IMR-90 (cell line): ENCODE results near the gene OR10R2. TPM values are rescaled to one million over a fixed set of nuclear protein-coding genes. Genes with fewer than 3 reads are reported as not detected.

Experiments used
- ATAC-seq: fragments of 200-7000 bp; cut with Tn5 transposase; 2 replicates; pipeline ENCODE4 v1.9.1; 2020; ENCODE audit warnings: low read depth, mild to moderate bottlenecking, moderate library complexity
- BruUV-seq: library from RNA; stranded (reverse); fragments of 400-500 nt; replicated peaks from 2 replicates; lab custom pipeline; 2021; lab: Mats Ljungman, UMichigan
- CTCF ChIA-PET: fragments of 300-600 bp; formaldehyde crosslinking; extraction: SDS; loops from one replicate; lab custom pipeline; 2021; ENCODE audit warnings: antibody characterized with exemption; lab: Yijun Ruan, JAX
- POLR2A ChIA-PET: fragments of 300-600 bp; sonication (Branson Sonifier 250); formaldehyde crosslinking; loops from one replicate; lab custom pipeline; 2022; ENCODE audit warnings: antibody characterized with exemption; ENCODE audit not compliant: unreplicated experiment; lab: Charles Lee
- DNase-seq: peaks from one replicate; pipeline ENCODE4 v3.0.0; 2013
- H2AFZ ChIP-seq: replicated peaks from 2 replicates; pipeline ENCODE3; 2013; ENCODE audit warnings: low read length, mild to moderate bottlenecking; ENCODE audit not compliant: poor library complexity
- H2AK5ac ChIP-seq: 2 replicates; pipeline ENCODE4 v1.6.1; 2013; ENCODE audit warnings: low read depth, low read length, inconsistent platforms
- H2AK9ac ChIP-seq: replicated peaks from 2 replicates; pipeline ENCODE3; 2013; ENCODE audit warnings: mild to moderate bottlenecking, low read depth, low read length, moderate library complexity; ENCODE audit not compliant: poor library complexity
- H2BK120ac ChIP-seq: 2 replicates; pipeline ENCODE4 v1.6.1; 2013; ENCODE audit warnings: low read depth, low read length, inconsistent platforms
- H2BK15ac ChIP-seq: 3 replicates; pipeline ENCODE4 v1.6.1; 2013; ENCODE audit warnings: low read depth, low read length, inconsistent platforms
- H2BK20ac ChIP-seq: 2 replicates; pipeline ENCODE4 v1.6.1; 2013; ENCODE audit warnings: low read depth, mild to moderate bottlenecking, inconsistent platforms, low read length, moderate library complexity
- H2BK5ac ChIP-seq: 2 replicates; pipeline ENCODE4 v1.6.1; 2013; ENCODE audit warnings: mild to moderate bottlenecking, low read depth, low read length, inconsistent platforms; ENCODE audit not compliant: poor library complexity, severe bottlenecking
- H3K14ac ChIP-seq: replicated peaks from 2 replicates; pipeline ENCODE4 v1.6.1; 2013; ENCODE audit warnings: low read depth, low read length, inconsistent platforms
- H3K18ac ChIP-seq: 2 replicates; pipeline ENCODE4 v1.6.1; 2013; ENCODE audit warnings: low read depth, low read length, control low read depth
- H3K23ac ChIP-seq: 2 replicates; pipeline ENCODE4 v1.6.1; 2013; ENCODE audit warnings: low read depth, low read length, inconsistent platforms
- H3K27ac ChIP-seq: 2 replicates; pipeline ENCODE4 v1.5.1; 2013; ENCODE audit warnings: mild to moderate bottlenecking, control low read depth, low read length; ENCODE audit not compliant: insufficient read depth
- H3K27me3 ChIP-seq: 2 replicates; pipeline ENCODE4 v1.6.1; 2013; ENCODE audit warnings: low read length; ENCODE audit not compliant: control insufficient read depth, insufficient read depth
- H3K36me3 ChIP-seq: 2 replicates; pipeline ENCODE4 v1.6.1; 2013; ENCODE audit warnings: low read length, mixed read lengths; ENCODE audit not compliant: control insufficient read depth, insufficient read depth
- H3K4ac ChIP-seq: 2 replicates; pipeline ENCODE4 v1.6.1; 2013; ENCODE audit warnings: low read depth, low read length, inconsistent platforms
- H3K4me1 ChIP-seq: 2 replicates; pipeline ENCODE4 v1.6.1; 2013; ENCODE audit warnings: low read length, mixed read lengths; ENCODE audit not compliant: control insufficient read depth, insufficient read depth
- H3K4me2 ChIP-seq: 2 replicates; pipeline ENCODE4 v1.6.1; 2013; ENCODE audit warnings: low read depth, mild to moderate bottlenecking, control low read depth, low read length, moderate library complexity
- H3K4me3 ChIP-seq: 2 replicates; pipeline ENCODE4 v1.5.1; 2013; ENCODE audit warnings: low read depth, mild to moderate bottlenecking, control low read depth, low read length, moderate library complexity; ENCODE audit not compliant: insufficient read depth
- H3K56ac ChIP-seq: 2 replicates; pipeline ENCODE4 v1.6.1; 2013; ENCODE audit warnings: low read length, inconsistent platforms; ENCODE audit not compliant: insufficient read depth; ENCODE audit errors: extremely low read depth
- H3K79me1 ChIP-seq, 2 experiments: 2 replicates each; pipeline ENCODE4 v1.6.1; 2013; ENCODE audit warnings: low read length in 2 of 2, inconsistent platforms in 1 of 2, low read depth in 1 of 2
- H3K9ac ChIP-seq: 2 replicates; pipeline ENCODE4 v1.6.1; 2013; ENCODE audit warnings: low read depth, low read length, control low read depth
- H3K9me1 ChIP-seq: 2 replicates; pipeline ENCODE4 v1.6.1; 2013; ENCODE audit warnings: low read length, inconsistent platforms; ENCODE audit not compliant: insufficient read depth
- H3K9me3 ChIP-seq: 2 replicates; pipeline ENCODE4 v1.6.1; 2013; ENCODE audit warnings: low read length; ENCODE audit not compliant: control insufficient read depth, insufficient read depth
- H4K20me1 ChIP-seq: 2 replicates; pipeline ENCODE4 v1.6.1; 2013; ENCODE audit warnings: low read length, inconsistent platforms; ENCODE audit not compliant: insufficient read depth
- H4K5ac ChIP-seq: 2 replicates; pipeline ENCODE4 v1.6.1; 2013; ENCODE audit warnings: mild to moderate bottlenecking, low read depth, low read length, control low read depth
- H4K8ac ChIP-seq, 2 experiments: 2 replicates each; pipeline ENCODE4 v1.6.1; 2013; ENCODE audit warnings: low read depth in 2 of 2, low read length in 2 of 2, control low read depth in 1 of 2, inconsistent platforms in 1 of 2
- H4K91ac ChIP-seq: 2 replicates; pipeline ENCODE4 v1.6.1; 2013; ENCODE audit warnings: low read depth, low read length, inconsistent platforms; ENCODE audit not compliant: insufficient read depth
- CEBPB ChIP-seq: IDR thresholded peaks from 2 replicates; pipeline ENCODE4 v1.6.1; 2012; ENCODE audit warnings: low read depth, low read length, improper control_type of control experiment
- CHD1 ChIP-seq: IDR thresholded peaks from 2 replicates; pipeline ENCODE4 v1.6.1; 2012; ENCODE audit warnings: low read depth, low read length, improper control_type of control experiment
- CTCF ChIP-seq: conservative IDR thresholded peaks from 2 replicates; pipeline ENCODE4 v1.5.1; 2012; ENCODE audit warnings: mild to moderate bottlenecking, low read depth, low read length, improper control_type of control experiment
- ELK1 ChIP-seq: fragments of 150-350 bp; IDR thresholded peaks from 2 replicates; pipeline ENCODE4 v1.6.1; 2016; ENCODE audit warnings: low read depth, mild to moderate bottlenecking, low read length, moderate library complexity, borderline replicate concordance
- FOS ChIP-seq: fragments of 150-350 bp; IDR thresholded peaks from 2 replicates; pipeline ENCODE4 v1.6.1; 2016; ENCODE audit warnings: low read depth, low read length
- MXI1 ChIP-seq: IDR thresholded peaks from 2 replicates; pipeline ENCODE4 v1.6.1; 2012; ENCODE audit warnings: low read depth, mild to moderate bottlenecking, low read length, moderate library complexity, borderline replicate concordance
- POLR2A ChIP-seq: IDR thresholded peaks from 2 replicates; pipeline ENCODE4 v1.6.1; 2012; ENCODE audit warnings: mild to moderate bottlenecking, low read depth, low read length
- RCOR1 ChIP-seq: IDR thresholded peaks from 2 replicates; pipeline ENCODE4 v1.6.1; 2012; ENCODE audit warnings: mild to moderate bottlenecking, low read length, improper control_type of control experiment; ENCODE audit not compliant: insufficient replicate concordance
- SMC3 ChIP-seq: fragments of 150-350 bp; IDR thresholded peaks from 2 replicates; pipeline ENCODE4 v1.6.1; 2016; ENCODE audit warnings: low read depth, mild to moderate bottlenecking, antibody characterized with exemption, low read length, moderate library complexity
- WGBS, 2 experiments: methylation state at CpG; one replicate each; pipeline versions ENCODE4 v1.1.5 to v1.1.7; 2013; ENCODE audit warnings: missing lambda C conversion rate in 2 of 2; ENCODE audit not compliant: insufficient read length in 1 of 2; ENCODE audit errors: extremely low coverage in 2 of 2; 5-methylcytosine and 5-hydroxymethylcytosine counted together
- dilution Hi-C: fragments of 300-500 bp; cut with HindIII; formaldehyde crosslinking; loops from one replicate; pipeline ENCODE4 v1.14.3; 2018; ENCODE audit warnings: low sequenced_read_pairs; ENCODE audit not compliant: unreplicated experiment
- in situ Hi-C: fragments of 300-500 bp; cut with MboI; formaldehyde crosslinking; loops from 3 replicates; pipeline ENCODE4 v1.14.3; 2019; ENCODE audit warnings: low sequenced_read_pairs, inconsistent platforms, mixed read lengths
- intact Hi-C: fragments of 100-400 bp; cut with micrococcal nuclease; formaldehyde crosslinking; loops from 2 replicates; pipeline ENCODE4 v1.10.0; 2022
- polyA plus RNA-seq, 3 experiments: library from polyadenylated mRNA; depleted of rRNA; stranded (reverse); fragments of >200 nt; gene quantifications; 2 replicates each; pipeline ENCODE4 v1.2.3, GENCODE V29; 2012; ENCODE audit warnings: low replicate concordance in 1 of 3
- total RNA-seq: library from RNA; depleted of rRNA; stranded (reverse); fragments of >200 nt; gene quantifications from 2 replicates; pipeline ENCODE4 v1.2.3, GENCODE V29; 2012

The OR10R2 gene
- total and polyA plus RNA-seq, 2 of the 4 experiments (the other 2 are of a cell fraction) = not detected

- Histone ChIP-seq H3K4me1 (no peaks in the 10 kb centered on the region), H2BK120ac (no peak overlapping the region), H3K9ac (no peak overlapping the region), H3K9me3 (no peaks in the 10 kb centered on the region), H3K9me1 (no peaks in the 10 kb centered on the region), H3K4ac (no peak overlapping the region), H2BK15ac (no peak overlapping the region), H4K5ac (no peak overlapping the region), H3K4me3 (no peak overlapping the region), H3K14ac (no peak overlapping the region), H3K79me1 (no peaks in the 10 kb centered on the region), H2AK9ac (no peak overlapping the region), H3K56ac (no peak overlapping the region), H3K27me3 (no peaks in the 10 kb centered on the region), H4K8ac (no peak overlapping the region), H2AK5ac (no peak overlapping the region), H2AFZ (no peak overlapping the region), H3K4me2 (no peak overlapping the region), H3K36me3 (no peaks in the 10 kb centered on the region), H3K23ac (no peak overlapping the region), H4K20me1 (no peaks in the 10 kb centered on the region), H4K91ac (no peak overlapping the region), H3K27ac (no peak overlapping the region), H2BK5ac (no peak overlapping the region), H2BK20ac (no peak overlapping the region), H3K18ac (no peak overlapping the region)
- no TSS peak for BruUV-seq
- in situ Hi-C loops (no loop called here), intact Hi-C loops (loop anchor here (10.0 kb wide), 2 partner anchors 554 to 556 kb away; partner anchors contain the start of gene AIM2), dilution Hi-C loops (no loop called here)
- ChIA-PET POLR2A (no interaction called here), CTCF (interaction anchor here (1.1 kb wide), 1 partner anchor 25 kb away, joined by 3 read pairs; no protein-coding TSS in a partner anchor)
- TF ChIP-seq SMC3 (no peak), CTCF (no peak), FOS (no peak), CHD1 (no peak), POLR2A (no peak), ELK1 (no peak), CEBPB (no peak), MXI1 (no peak), RCOR1 (no peak)
- WGBS, 2 experiments = no CpG with 5 or more reads among the region's 3 CpGs
- ATAC-seq (no peak), DNase-seq (no peak)
Measured at GRCh38 chr1:158520955-158521665, 49.1 kb downstream of the OR10R2 start.
